Endometrial microvascular endothelial cells (primary cell): ENCODE results near the gene DCAF4. TPM values are rescaled to one million over a fixed set of nuclear protein-coding genes. Genes with fewer than 3 reads are reported as not detected.
"Not testable (repeated sequence)": the region's sequence is repeated elsewhere in the genome, so short reads cannot be mapped to it uniquely, and the experiment has no call there.

Source experiments
- in situ Hi-C: cut with HindIII; loops from 2 replicates; pipeline ENCODE4 v1.10.0; 2017; ENCODE audit warnings: low sequenced_read_pairs, low pct_unique_long_range_greater_than_20kb; ENCODE audit errors: inconsistent ontology term
- total RNA-seq: library from RNA; depleted of rRNA; stranded (reverse); fragments of >200 nt; gene quantifications from one replicate; pipeline ENCODE4 v1.2.3, GENCODE V29; 2015; ENCODE audit errors: inconsistent ontology term

Gene DCAF4
- total RNA-seq, 1 donor from 2014 or later = 15.8 TPM

DNA sequence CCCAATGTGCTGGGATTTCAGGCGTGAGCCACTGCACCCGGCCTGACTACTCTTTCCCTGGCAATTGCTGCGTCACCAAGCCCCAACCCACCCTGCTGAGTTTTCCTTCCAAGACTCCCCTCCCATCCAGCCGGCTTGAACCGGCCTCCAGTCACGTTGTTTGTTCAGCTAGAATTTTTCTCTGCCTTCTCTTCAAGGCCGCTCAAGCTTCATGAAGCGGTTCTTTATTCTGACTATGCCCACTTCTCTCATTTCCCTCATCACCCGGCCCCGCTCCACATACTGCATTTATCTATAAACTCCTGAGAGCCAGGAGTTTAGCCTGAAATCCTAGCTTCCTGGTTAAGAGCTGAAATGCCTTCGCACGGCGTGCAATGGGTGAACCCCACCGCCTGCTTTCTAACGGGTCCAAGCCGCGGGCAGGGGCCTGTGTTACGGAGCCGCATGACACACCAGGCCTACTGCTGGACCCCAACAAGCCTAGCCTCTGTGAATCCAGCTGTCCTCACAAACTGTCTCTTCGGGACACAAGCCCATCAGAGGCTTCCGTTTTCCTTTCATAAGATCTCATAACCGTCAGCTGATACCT is 999 bp upstream of the DCAF4 start:
- in situ Hi-C loops = no loop called here

DNA sequence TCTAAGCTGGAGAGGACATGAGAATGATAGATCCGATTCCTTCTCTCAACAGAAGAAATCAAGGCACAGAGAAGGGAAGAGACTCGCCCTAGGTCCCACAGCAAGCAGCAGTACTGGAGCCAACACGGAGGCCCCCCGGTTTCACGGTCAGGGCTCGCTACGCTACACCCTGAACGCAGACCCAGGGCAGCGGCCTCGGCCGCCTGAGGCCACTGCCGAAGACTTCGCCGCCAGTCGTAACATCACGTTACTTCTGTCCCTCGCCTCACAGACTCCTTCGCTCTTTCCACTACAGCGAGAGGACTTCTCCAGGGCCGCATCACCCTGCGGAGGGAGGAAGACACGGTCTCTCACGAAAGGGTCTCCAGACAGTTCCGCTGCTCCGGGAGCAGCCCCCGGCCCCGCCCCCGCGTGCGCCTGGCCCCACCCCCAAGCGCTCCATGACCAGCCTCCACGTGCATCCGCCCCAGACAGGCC is 411 bp upstream of the DCAF4 start:
- in situ Hi-C loops = no loop called here

DNA sequence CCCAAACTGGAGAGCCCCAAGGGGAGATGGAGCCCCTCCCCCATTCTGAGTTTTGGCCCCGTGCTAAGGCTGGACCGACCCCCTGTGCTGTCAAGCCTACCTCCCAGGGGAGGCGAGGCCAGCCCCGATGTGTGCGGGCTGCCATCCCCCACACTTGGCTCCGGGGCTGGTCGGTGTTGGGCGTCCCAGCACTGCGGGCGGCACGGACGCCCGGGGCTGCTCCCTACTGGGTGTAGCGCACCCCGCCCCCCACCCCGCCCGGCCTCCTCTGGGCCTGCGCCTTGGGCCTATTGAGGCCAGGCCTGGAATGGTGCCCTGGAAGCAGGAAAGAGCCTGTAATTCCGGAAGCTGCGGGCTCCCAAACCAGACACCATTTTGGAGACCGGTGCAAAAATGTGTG is 2.6 kb downstream of the DCAF4 start:
- in situ Hi-C loops = no loop called here

DNA sequence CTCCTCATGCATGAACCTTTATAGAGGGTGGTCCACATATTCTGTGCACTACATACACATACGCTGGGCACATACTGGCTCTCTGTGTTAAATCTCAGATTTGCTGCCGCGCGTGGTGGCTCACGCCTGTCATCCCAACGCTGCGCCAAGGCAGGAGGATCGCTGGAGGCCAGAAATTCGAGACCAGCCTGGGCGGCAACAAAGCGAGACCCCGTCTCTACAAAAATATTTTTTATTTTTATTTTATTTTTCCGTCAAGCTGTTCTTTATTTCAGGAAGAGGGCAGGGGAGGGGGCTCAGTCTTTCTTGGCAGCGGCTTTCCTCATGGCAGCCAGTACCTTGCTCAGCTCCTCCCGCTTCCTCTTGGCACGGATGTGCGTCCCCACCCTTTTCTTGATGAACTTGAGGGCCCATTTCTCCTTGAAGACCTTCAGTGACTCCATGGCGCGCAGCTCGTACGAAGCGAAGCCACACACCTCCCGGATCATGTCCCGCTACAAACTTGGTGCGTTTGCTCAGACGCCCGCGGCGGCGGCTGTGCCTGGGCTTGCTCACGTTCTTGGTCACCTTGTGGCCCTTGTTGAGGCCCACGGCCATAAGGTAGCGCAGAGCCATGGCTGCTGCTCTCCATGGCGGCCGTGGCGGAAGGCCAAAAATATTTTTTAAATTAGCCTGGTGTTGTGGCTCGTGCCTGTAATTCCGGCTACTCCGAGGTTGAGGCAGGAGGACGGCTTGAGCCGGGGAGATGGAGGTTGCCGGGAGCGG is 3.2 kb downstream of the DCAF4 start:
- in situ Hi-C loops = no loop called here

DNA sequence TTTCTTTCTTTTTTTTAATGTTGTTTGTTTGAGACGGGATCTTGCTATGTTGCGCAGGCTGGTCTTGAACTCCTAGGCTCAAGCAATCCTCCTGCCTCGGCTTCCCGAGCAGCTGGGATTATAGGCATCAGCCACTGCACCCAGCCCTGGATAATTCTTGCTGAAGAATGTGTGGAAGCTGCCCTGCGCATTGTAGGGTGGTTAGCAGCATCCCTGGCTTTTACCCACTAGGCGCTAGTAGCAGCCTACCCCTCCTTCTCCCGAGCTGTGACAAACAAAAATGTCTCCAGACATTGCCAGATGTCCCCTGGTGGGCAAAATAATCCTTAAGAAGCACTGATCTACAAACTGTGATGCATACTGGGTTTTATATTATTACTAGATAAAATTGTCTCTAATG is 6.6 kb downstream of the DCAF4 start:
- in situ Hi-C loops = no loop called here

DNA sequence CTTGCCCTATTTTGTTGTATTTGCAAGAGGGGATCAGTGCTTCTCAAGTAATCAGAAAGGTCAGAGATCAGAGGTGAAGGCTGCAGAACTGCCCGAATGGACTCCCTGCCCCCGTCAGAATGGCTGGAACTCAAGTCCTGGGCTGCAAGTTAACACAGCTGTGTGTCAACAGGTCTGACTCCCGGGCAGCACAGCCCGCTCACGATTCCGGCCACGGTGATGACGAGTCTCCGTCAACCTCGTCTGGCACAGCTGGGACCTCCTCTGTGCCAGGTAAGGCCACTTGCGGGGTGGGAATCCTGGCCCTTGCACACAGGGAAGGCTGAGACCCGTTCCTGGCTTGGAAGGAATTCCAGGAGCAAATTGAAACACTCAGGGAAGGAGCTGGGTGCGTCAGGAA is 13.4 kb downstream of the DCAF4 start:
- in situ Hi-C loops = no loop called here

DNA sequence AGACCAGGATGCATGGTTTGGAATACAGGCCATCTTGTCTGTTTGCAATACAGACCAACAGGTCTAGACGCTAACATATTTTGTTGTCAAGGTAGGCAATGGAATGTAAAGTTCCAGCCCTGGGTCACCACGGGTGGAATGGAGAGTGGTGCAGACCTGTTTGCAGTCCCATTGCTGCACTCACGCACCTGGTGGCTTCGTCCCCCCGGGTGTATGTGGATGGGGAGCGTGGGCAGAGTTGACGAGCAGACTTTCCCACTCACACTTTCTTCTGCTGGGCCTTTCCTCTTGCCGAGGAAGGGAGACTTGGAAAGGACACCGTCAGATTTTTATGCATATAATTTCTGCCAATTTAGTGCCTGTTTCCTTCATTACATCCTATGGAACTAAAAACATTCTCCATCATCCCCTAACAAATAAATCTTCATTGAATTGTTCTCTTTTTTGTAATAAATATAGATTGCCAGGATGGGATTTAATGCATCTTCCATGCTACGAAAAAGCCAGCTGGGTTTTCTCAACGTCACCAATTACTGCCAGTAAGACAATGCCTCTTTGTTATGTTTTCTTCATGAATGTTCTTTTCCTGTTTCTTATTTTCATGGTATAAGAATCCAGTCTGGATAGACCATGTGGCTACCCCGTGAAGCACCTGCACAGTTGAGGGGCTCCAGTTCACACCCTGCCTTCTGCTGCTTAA is 15.2 kb downstream of the DCAF4 start:
- in situ Hi-C loops = no loop called here

DNA sequence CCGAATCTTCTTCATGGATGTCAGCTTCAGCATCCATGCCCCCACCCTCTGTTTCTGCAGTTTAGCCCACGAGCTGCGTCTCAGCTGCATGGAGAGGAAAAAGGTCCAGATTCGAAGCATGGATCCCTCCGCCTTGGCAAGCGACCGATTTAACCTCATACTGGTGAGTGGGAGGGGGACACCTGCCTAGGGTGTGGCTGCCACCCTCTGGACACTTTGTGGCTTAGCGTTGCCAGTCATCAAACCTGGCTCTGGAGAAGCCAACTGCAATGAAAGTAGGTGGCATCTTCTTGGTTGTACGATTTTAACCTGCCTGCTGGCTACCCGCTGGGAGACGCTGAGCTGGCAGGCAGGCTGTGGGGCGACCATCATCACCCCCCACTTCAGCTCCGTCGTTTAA is 16.7 kb downstream of the DCAF4 start:
- in situ Hi-C loops = no loop called here

DNA sequence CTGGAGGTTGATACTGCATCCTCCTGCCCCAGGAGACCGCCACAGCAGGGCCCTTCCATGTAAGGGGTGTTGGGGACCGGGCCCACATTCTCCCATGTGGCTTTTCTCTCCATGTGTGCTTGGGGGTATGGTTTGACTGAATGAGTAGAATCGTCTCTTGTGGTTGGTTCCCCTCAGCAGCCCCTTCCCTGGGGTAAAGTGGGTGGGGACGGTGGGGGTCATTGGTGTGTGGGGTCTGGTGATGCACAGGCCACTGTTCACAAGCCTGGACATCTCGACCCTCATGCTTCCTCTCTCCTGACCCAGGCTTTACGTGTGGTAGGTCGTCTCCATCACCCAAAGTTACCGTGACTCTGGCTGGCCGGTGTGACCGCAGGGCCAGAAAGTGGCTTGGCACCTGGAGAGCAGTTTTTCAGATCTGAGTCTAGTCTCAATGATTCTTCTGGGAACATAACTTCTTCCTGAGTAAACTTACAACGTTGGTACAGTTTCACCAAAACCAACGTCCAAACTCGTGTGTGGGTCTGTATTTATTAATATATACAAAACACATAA is 17.7 kb downstream of the DCAF4 start:
- in situ Hi-C loops = no loop called here

DNA sequence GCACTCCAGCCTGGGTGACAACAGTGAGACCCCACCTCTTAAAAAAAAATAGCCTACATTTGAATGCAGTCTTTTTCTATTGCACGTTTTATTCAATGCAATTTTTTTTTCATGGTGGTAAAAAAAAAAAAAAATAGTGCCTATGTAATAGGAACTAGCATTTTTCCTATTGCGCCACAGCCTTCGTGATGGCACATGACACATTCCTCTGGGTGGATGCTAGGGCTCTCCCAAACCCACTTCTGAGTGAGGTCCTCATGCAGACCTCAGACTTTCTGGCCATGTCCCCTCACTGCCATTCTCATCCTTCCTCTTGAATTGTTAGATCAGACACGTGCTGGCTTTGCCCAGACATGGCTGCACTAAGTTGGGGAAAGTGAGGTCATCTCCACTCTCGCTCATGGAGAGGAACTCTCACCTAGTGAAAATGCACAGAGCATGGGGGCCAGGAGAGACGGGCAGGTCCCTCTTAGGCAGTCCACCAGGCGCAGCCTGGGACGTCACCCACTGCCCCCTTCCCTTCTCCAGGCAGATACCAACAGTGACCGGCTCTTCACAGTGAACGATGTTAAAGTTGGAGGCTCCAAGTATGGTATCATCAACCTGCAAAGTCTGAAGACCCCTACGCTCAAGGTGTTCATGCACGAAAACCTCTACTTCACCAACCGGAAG is 19.2 kb downstream of the DCAF4 start:
- in situ Hi-C loops = no loop called here

DNA sequence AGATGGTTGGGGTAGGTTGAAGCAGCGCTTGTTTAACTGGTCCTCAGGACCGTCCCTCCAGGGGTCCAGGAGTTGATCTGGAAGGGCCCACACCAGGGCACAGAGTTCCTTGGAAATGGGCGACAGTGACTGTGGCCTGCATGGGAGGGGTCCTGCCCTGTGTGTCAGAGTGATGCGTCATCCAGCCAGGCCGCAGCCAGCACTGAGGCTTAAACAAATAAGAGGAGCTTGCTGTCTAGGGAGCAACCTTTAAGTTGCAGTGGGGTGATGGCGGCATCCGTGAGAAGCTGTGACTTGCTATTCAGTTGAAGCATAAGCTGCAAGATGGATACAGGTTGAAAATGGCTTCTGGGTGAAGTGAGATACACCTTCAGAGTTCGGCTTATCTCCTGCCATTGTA is 20.2 kb downstream of the DCAF4 start:
- in situ Hi-C loops = no loop called here

DNA sequence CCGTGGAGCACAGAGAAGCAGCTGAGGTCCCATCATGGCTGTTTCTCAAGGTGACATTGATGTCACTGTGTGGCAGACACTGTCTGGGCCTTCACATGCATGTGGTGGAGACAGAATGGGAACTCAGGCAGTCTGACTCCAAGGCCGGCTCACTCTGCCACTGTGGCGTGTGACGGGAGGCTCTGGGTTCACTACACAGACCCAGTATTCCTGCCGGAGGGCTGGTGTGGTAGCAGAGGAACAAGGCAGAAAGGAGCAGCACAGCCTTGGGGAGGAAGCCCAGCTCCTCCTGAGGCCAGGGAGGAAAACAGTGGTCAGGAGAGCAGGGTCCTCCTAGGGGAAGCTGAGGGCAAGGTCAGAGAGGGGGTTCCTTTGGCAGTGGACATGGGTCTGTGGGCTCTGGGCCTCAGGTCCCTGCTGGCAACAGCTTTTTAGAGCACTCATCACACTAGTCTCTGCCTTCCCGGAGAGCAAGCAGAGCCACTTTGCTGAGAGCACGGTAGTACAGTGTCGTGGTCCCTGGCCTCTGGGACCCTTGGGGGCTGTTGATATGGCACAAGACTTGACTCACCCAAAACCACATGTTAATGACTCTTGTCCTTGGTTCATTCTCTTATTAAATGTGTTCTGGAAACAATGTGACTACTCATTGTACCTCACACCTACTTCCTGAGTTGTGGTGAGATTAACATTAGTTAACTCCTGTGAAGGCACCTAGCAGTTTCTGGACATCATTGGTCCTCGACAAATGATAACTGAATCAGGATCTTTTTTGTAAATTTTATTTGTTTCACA is 21.3 kb downstream of the DCAF4 start:
- in situ Hi-C loops = no loop called here

DNA sequence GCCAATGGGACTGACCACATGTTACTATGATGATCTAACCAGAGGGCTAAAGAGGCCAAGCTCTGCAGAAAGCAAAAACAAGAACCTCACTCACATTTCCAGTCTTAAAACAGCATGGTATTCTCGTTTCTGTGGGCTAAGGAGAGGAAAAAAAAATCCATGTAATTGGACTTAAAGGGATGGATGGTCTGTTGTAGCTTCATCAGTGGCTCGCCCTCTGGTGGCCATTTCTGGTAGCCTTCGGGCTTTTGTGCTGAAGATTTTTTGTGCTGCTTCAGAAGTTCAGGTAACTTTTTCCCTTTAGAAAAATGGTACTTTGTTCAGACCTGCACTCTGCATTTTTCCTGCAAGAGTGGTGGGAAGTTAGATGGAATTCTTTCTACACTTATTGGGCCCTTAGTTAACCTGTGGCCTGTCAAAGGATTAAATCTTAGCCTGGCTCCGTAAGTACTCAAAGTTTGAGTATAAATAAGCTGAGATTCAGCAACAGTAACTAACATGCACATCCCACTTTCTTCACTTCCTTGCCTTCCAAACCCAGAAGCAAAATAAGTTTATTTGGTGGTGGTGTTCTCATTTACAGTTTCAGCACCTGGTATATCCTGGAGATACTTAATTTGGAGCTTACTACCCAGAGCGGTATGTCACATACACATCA is 22.3 kb downstream of the DCAF4 start:
- in situ Hi-C loops = no loop called here

DNA sequence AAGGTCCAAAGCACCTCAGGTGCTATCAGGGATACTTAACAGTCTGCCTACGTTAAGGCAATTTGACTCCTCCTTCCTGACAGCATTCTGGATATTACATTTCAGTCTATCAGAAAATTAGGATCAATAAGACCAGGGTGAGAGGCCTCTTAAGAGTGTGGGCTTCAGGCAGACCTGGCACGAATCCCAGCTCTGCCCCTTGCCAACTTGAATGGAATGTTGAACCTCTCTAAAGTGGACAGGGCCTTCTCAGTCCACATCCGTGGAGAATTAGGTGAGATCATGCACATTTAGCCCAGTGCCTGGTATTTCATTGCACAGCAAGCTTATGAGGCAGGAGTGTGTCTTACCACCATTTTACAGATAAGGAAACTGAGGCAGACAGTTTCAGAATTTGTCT is 25.9 kb downstream of the DCAF4 start:
- in situ Hi-C loops = no loop called here

DNA sequence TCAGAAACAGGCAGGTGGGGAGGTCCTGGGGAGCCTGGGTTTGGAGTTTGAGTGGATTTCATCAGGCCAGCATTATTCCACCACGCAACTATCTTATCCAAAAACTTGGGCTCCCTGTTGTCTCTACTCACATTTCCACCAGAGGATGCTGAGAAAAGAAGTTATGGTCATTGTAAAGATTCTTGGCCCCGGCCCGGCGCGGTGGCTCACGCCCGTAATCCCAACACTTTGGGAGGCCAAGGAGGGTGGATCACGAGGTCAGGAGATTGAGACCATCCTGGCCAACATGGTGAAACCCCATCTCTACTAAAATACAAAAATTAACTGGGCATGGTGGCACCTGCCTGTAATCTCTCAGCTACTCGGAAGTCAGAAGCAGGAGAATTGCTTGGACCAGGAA is 30.5 kb downstream of the DCAF4 start:
- in situ Hi-C loops = not testable (repeated sequence)

DNA sequence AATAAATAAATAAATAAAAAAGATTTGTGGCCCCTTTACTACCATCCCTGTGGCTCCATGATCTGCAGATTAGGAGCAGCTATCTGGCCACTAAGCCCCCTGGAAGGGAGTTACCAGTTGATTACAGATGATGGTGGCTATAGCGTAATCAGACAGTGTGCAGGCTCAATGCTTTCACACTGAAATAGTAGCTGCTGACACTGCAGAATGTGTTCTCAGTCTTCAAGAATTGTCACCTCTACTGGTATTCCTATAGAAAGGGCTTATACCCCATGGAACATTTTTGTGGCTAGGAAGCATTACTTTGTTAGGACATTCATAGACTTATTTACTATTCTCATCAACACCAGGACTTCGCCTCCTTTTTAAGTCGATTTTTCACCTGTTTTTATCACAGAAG is 30.9 kb downstream of the DCAF4 start:
- in situ Hi-C loops = no loop called here

DNA sequence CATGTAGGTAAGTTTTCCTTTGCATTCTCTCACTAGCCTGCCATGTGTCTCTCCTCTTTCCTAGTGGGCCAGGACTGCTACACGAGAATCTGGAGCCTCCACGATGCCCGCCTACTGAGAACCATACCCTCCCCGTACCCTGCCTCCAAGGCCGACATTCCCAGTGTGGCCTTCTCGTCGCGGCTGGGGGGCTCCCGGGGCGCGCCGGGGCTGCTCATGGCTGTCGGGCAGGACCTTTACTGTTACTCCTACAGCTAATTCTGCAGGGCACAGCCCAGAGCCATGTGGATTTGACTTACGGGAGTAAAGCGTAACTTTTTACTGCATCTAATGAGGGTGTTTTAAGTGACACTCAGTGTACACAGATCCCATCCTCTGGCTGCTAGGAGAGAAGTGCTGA is 32.3 kb downstream of the DCAF4 start:
- in situ Hi-C loops = no loop called here

DNA sequence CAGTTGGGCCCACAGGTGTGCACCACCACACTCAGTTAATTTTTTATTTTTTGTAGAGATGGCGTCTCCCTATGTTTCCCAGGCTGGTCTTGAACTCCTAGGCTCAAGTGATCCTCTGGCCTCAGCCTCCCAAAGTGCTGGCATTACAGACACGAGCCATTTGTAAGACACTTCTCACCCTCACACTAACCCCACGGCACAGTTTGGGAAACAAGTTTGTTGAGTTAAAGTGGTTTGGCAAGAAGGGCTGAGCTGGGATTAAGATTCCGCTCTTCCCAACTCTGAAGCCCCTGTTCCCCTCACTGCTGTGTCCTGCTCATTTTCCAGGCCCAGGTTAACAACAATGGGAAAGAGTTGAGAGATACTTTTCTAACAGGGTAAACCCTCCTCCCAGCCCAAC is 34.8 kb downstream of the DCAF4 start:
- in situ Hi-C loops = not testable (repeated sequence)
